ENCODE measurements around the gene MED13. TPM values are rescaled to one million over a fixed set of nuclear protein-coding genes. Genes with fewer than 3 reads are reported as not detected.

The MED13 gene
- total and polyA plus RNA-seq, 5 donors from 2014 or later = 3.9 to 107 (median 5.9) TPM

DNA sequence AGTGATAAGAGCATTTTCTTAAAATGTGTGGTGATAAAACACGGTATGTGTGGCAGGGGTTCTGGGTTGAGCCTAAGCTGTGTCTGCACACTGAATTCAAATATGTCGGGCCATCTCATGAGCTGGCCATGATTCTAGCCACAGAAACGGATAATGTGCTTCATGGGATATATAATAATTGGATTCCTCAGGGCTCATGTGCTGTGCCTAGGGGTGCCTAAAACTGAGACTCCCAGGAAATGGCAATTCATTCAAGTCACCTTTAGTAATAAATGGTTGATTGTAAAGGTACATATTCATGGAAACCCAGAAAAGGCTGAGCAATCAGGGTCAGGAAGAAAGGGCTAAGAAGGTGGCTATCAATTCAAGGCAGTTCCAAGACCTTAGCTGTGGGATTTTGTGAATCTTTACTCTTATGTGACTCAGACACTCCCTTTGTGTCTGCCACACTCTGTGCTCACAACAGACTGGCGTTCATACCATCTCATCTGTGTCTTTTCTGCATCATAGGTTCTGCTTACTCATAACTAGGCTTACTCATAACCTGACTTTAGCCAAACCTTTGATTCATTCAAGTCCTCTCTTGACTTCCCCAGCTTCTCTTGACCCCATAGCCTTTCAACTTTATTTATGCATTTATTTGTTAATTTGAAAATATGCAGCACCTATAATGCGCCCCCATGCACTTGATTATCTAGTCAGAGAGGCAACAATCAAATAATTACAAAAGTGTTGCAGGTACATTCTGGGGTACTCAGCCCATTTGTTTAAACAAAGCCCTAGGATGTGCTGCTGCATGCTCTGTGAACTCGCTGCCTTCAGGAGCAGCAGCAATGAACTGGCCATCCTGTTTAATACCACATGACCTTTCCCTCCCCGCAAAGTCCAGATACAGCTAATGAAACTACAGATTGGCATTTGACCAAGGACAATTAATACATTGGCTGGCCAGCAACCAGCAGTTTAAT, 28.4 kb upstream of the MED13 start:
- DNase-seq (peak in 1 of 3 donors; percentile 37), ATAC-seq (ENCODE audit: low read depth in 2 of 2) (peak in 1 of 2 donors; percentile 47)
- no peaks in the 10 kb centered on the region for H3K36me3 Mint-ChIP-seq
- no peaks in the 10 kb centered on the region for H3K9me3 Mint-ChIP-seq
- H3K27me3 ChIP-seq (ENCODE audit: control insufficient read depth, insufficient read depth, low read length) = no peaks in the 10 kb centered on the region
- H3K27me3 Mint-ChIP-seq = no peaks in the 10 kb centered on the region
- H3K4me3 ChIP-seq (ENCODE audit: low read depth, low read length) = no peak overlapping the region
- H3K4me1 ChIP-seq (ENCODE audit: control insufficient read depth, insufficient read depth, low read length, poor library complexity, severe bottlenecking) = peaks cover 3% of the 10 kb centered on the region
- no peaks in the 10 kb centered on the region for H3K36me3 ChIP-seq (ENCODE audit: control insufficient read depth, insufficient read depth, low read length)
- no peak overlapping the region for H3K27ac Mint-ChIP-seq
- no peaks in the 10 kb centered on the region for H3K9me3 ChIP-seq (ENCODE audit: control insufficient read depth in 2 of 2, low read length in 2 of 2)
- H3K27ac ChIP-seq (ENCODE audit: insufficient read depth, low read length, poor library complexity, severe bottlenecking) = no peak overlapping the region
- no peak overlapping the region for H3K4me3 Mint-ChIP-seq
- peaks cover 2 to 8% (median 6%) of the 10 kb centered on the region in 4 donors for H3K4me1 Mint-ChIP-seq

DNA sequence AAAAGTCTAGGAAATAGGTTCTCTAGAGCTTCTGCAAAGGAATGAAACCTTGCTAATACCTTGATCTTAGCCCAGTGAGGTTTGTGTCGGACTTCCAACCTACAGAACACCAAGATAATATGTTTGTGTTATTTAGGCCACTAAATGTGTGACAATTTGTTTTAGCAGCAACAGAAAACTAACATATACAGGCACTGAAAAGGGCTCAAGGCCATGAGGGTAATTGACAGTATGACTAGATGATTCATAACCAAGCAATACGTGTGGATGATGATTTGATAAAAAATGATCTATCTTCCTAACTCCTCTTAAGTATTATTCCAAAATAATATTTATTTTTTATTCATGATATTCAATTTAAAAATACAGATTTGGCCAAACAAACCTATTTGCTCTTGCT, 27.7 kb upstream of the MED13 start:
- no peaks in the 10 kb centered on the region for H3K36me3 ChIP-seq (ENCODE audit: control insufficient read depth, insufficient read depth, low read length)
- no peaks in the 10 kb centered on the region for H3K36me3 Mint-ChIP-seq
- DNase-seq (no peak), ATAC-seq (ENCODE audit: low read depth in 2 of 2) (no peak)
- no peaks in the 10 kb centered on the region for H3K27me3 Mint-ChIP-seq
- H3K4me3 ChIP-seq (ENCODE audit: low read depth, low read length) = no peak overlapping the region
- H3K4me1 ChIP-seq (ENCODE audit: control insufficient read depth, insufficient read depth, low read length, poor library complexity, severe bottlenecking) = no peaks in the 10 kb centered on the region
- no peaks in the 10 kb centered on the region for H3K27me3 ChIP-seq (ENCODE audit: control insufficient read depth, insufficient read depth, low read length)
- no peak overlapping the region for H3K27ac Mint-ChIP-seq
- no peak overlapping the region for H3K4me3 Mint-ChIP-seq
- no peak overlapping the region for H3K27ac ChIP-seq (ENCODE audit: insufficient read depth, low read length, poor library complexity, severe bottlenecking)
- no peaks in the 10 kb centered on the region for H3K9me3 ChIP-seq (ENCODE audit: control insufficient read depth in 2 of 2, low read length in 2 of 2)
- H3K4me1 Mint-ChIP-seq = peaks cover 0 to 5% (median 2%) of the 10 kb centered on the region in 4 donors
- no peaks in the 10 kb centered on the region for H3K9me3 Mint-ChIP-seq

DNA sequence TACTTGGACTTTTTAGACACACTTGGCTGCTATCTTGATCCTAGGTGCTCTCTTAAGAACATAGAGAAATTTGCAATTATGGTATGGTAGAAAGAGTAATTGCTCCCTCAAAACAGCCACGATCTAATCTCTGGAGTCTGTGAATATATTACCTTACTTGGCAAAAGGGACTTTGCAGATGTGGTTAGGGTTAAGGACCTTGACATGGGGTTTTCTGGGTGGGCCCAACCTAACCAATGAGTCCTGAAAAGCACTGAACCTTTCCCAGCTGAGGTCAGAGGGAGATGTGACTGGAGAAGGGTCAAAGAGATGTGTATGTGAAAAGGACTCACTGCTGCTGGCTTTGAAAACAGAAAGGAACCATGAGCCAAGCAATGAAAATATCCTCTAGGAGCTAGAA, 26.7 kb upstream of the MED13 start:
- H3K27ac Mint-ChIP-seq = no peak overlapping the region
- no peak overlapping the region for H3K4me3 ChIP-seq (ENCODE audit: low read depth, low read length)

DNA sequence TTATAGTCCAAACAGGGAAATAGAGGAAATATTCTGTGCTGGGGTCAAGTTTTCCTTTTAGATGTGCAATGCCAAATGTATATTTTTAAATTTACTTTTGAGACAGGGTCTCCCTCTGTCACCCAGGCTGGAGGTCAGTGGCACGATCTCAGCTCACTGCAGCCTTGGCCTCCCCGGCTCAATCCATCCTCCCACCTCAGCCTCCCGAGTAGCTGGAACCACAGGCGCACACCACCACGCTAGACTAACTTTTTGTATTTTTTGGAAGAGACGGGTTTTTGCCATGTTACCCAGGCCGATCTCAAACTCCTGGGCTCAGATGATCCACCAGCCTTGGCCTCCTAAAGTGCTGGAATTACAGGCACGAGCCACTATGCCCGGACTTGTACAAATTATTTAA, 25.8 kb upstream of the MED13 start:
- H3K27me3 ChIP-seq (ENCODE audit: control insufficient read depth, insufficient read depth, low read length) = no peaks in the 10 kb centered on the region
- H3K4me3 Mint-ChIP-seq = no peak overlapping the region

More for the DNA sequence above, 26.7 kb upstream of the MED13 start:
- DNase-seq = no peak
- no peak overlapping the region for H3K4me3 Mint-ChIP-seq
- peaks cover 0 to 7% (median 1%) of the 10 kb centered on the region in 4 donors for H3K4me1 Mint-ChIP-seq
- no peaks in the 10 kb centered on the region for H3K36me3 ChIP-seq (ENCODE audit: control insufficient read depth, insufficient read depth, low read length)
- no peak overlapping the region for H3K27ac ChIP-seq (ENCODE audit: insufficient read depth, low read length, poor library complexity, severe bottlenecking)
- no peaks in the 10 kb centered on the region for H3K4me1 ChIP-seq (ENCODE audit: control insufficient read depth, insufficient read depth, low read length, poor library complexity, severe bottlenecking)
- H3K27me3 ChIP-seq (ENCODE audit: control insufficient read depth, insufficient read depth, low read length) = no peaks in the 10 kb centered on the region
- H3K9me3 ChIP-seq (ENCODE audit: control insufficient read depth in 2 of 2, low read length in 2 of 2) = no peaks in the 10 kb centered on the region
- no peak for ATAC-seq (ENCODE audit: low read depth in 2 of 2)
- H3K9me3 Mint-ChIP-seq = no peaks in the 10 kb centered on the region
- no peaks in the 10 kb centered on the region for H3K36me3 Mint-ChIP-seq
- peaks cover 1% of the 10 kb centered on the region for H3K27me3 Mint-ChIP-seq

DNA sequence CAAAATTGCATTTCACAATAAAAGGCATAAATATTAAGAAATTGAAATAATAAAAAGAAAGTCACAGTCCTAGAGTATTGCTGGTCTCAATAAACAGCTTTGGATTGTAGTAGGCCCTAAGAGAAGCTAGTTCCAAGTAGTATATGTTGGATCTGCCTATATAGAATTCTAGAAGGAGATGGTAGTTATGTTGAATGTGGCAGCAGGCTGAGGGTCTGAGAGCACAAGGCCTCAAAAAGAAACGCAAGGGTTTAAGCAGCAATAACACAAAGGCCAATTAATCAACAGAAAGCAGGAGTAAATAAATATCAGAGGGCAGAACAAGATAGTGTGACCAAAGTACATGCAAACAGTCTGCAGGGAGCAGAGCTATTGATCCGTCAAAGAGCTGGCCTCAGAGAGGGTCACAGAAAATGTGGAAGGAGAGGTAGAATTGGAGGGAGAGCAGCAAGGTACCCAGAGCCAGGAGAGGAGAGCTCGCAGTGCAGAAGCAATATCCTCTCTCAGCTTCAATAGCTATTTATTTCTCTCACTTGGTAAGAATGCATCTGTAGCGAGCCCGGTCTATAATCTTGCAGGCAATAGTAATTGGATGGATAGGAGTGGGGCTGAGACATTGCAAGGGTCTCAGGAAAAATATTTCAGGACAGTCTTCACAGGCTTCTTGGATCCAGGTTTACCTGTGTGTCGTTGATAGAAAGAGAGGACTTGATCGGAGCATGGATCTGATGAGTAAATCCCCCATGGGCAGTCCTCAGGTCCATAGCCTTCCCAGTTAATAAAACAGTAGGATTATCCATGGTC, 25.1 kb upstream of the MED13 start:
- no peaks in the 10 kb centered on the region for H3K9me3 Mint-ChIP-seq
- ATAC-seq (ENCODE audit: low read depth in 2 of 2) = no peak
- H3K27ac ChIP-seq (ENCODE audit: insufficient read depth, low read length, poor library complexity, severe bottlenecking) = no peak overlapping the region
- H3K4me3 ChIP-seq (ENCODE audit: low read depth, low read length) = no peak overlapping the region
- no peaks in the 10 kb centered on the region for H3K36me3 ChIP-seq (ENCODE audit: control insufficient read depth, insufficient read depth, low read length)
- no peaks in the 10 kb centered on the region for H3K27me3 ChIP-seq (ENCODE audit: control insufficient read depth, insufficient read depth, low read length)
- H3K4me3 Mint-ChIP-seq = no peak overlapping the region
- H3K27me3 Mint-ChIP-seq = peaks cover 5% of the 10 kb centered on the region
- DNase-seq = no peak
- H3K4me1 Mint-ChIP-seq = peaks cover 0 to 11% (median 8%) of the 10 kb centered on the region in 4 donors
- no peaks in the 10 kb centered on the region for H3K9me3 ChIP-seq (ENCODE audit: control insufficient read depth in 2 of 2, low read length in 2 of 2)
- no peak overlapping the region for H3K27ac Mint-ChIP-seq
- peaks cover 4% of the 10 kb centered on the region for H3K4me1 ChIP-seq (ENCODE audit: control insufficient read depth, insufficient read depth, low read length, poor library complexity, severe bottlenecking)
- no peaks in the 10 kb centered on the region for H3K36me3 Mint-ChIP-seq

More for the DNA sequence above, 25.8 kb upstream of the MED13 start:
- H3K9me3 ChIP-seq (ENCODE audit: control insufficient read depth in 2 of 2, low read length in 2 of 2) = no peaks in the 10 kb centered on the region
- no peak overlapping the region for H3K4me3 ChIP-seq (ENCODE audit: low read depth, low read length)
- no peaks in the 10 kb centered on the region for H3K36me3 Mint-ChIP-seq
- H3K4me1 Mint-ChIP-seq = peaks cover 0 to 10% (median 3%) of the 10 kb centered on the region in 4 donors
- peaks cover 5% of the 10 kb centered on the region for H3K27me3 Mint-ChIP-seq
- DNase-seq (no peak), ATAC-seq (ENCODE audit: low read depth in 2 of 2) (no peak)
- H3K27ac ChIP-seq (ENCODE audit: insufficient read depth, low read length, poor library complexity, severe bottlenecking) = no peak overlapping the region
- H3K4me1 ChIP-seq (ENCODE audit: control insufficient read depth, insufficient read depth, low read length, poor library complexity, severe bottlenecking) = no peaks in the 10 kb centered on the region
- H3K27ac Mint-ChIP-seq = no peak overlapping the region
- H3K9me3 Mint-ChIP-seq = no peaks in the 10 kb centered on the region
- H3K36me3 ChIP-seq (ENCODE audit: control insufficient read depth, insufficient read depth, low read length) = no peaks in the 10 kb centered on the region

DNA sequence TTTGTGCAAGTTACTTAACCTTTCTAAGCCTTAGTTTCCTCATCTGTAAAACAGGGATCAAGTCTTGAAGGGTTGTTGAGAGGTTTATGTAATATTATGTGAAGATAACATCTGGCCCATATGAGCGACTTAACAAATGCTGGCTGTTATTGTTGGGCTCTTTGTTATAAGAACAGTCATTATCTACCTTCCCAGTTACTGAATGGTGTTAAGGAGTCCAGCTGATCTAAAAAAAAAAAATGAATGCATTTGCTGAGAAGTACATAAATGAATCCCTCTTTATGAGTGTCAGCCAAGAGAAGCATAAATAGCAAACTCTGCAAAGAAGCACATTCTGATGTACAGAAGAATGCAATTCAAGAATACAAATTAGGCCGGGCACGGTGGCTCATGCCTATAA, 24.3 kb upstream of the MED13 start:
- H3K36me3 ChIP-seq (ENCODE audit: control insufficient read depth, insufficient read depth, low read length) = no peaks in the 10 kb centered on the region
- Mint-ChIP-seq H3K4me3 (no peak overlapping the region), H3K9me3 (no peaks in the 10 kb centered on the region), H3K27ac (no peak overlapping the region), H3K27me3 (peaks cover 5% of the 10 kb centered on the region), H3K36me3 (no peaks in the 10 kb centered on the region), H3K4me1 (peaks cover 0 to 13% (median 9%) of the 10 kb centered on the region in 4 donors)
- DNase-seq = no peak
- no peaks in the 10 kb centered on the region for H3K9me3 ChIP-seq (ENCODE audit: control insufficient read depth in 2 of 2, low read length in 2 of 2)
- no peak for ATAC-seq (ENCODE audit: low read depth in 2 of 2)
- H3K27me3 ChIP-seq (ENCODE audit: control insufficient read depth, insufficient read depth, low read length) = no peaks in the 10 kb centered on the region
- peaks cover 5% of the 10 kb centered on the region for H3K4me1 ChIP-seq (ENCODE audit: control insufficient read depth, insufficient read depth, low read length, poor library complexity, severe bottlenecking)
- H3K27ac ChIP-seq (ENCODE audit: insufficient read depth, low read length, poor library complexity, severe bottlenecking) = no peak overlapping the region
- H3K4me3 ChIP-seq (ENCODE audit: low read depth, low read length) = no peak overlapping the region

DNA sequence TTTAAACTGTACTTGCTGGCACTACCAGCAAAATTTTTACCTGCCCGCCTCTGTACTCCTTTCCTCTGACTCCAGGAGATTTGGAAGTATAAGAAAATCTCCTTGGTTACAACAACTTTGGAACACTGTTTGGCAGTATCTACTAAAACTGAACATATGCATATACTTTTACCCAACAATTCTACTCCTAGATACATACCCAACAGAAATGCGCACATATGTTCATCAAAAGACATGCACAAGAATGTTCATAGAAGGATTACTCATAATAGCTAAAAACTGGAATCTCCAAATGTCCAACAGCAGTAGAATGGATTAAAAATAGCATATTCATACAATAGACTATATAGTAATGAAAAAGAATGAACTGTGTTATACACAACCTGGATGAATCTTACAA, 21.7 kb upstream of the MED13 start:
- Mint-ChIP-seq H3K4me1 (peaks cover 0 to 11% (median 7%) of the 10 kb centered on the region in 4 donors), H3K4me3 (no peak overlapping the region), H3K9me3 (no peaks in the 10 kb centered on the region), H3K27ac (no peak overlapping the region), H3K36me3 (no peaks in the 10 kb centered on the region), H3K27me3 (peaks cover 5% of the 10 kb centered on the region)
- H3K4me1 ChIP-seq (ENCODE audit: control insufficient read depth, insufficient read depth, low read length, poor library complexity, severe bottlenecking) = peaks cover 5% of the 10 kb centered on the region
- H3K9me3 ChIP-seq (ENCODE audit: control insufficient read depth in 2 of 2, low read length in 2 of 2) = no peaks in the 10 kb centered on the region
- H3K4me3 ChIP-seq (ENCODE audit: low read depth, low read length) = no peak overlapping the region
- DNase-seq (no peak), ATAC-seq (ENCODE audit: low read depth in 2 of 2) (no peak)
- H3K27ac ChIP-seq (ENCODE audit: insufficient read depth, low read length, poor library complexity, severe bottlenecking) = no peak overlapping the region
- H3K36me3 ChIP-seq (ENCODE audit: control insufficient read depth, insufficient read depth, low read length) = no peaks in the 10 kb centered on the region
- H3K27me3 ChIP-seq (ENCODE audit: control insufficient read depth, insufficient read depth, low read length) = no peaks in the 10 kb centered on the region
